OCI-LY7 (cell line): ENCODE results near the gene TBC1D1. TPM values are rescaled to one million over a fixed set of nuclear protein-coding genes. Genes with fewer than 3 reads are reported as not detected.

Source experiments
- BruUV-seq: library from RNA; stranded (reverse); fragments of 400-500 nt; replicated peaks from 2 replicates; lab custom pipeline; 2021; lab: Mats Ljungman, UMichigan
- CTCF ChIA-PET: fragments of 300-600 bp; sonication (Branson Sonifier 250); formaldehyde crosslinking; loops from one replicate; lab custom pipeline; 2022; ENCODE audit warnings: antibody characterized with exemption; ENCODE audit not compliant: unreplicated experiment; lab: Charles Lee
- POLR2A ChIA-PET: fragments of 300-600 bp; sonication (Branson Sonifier 250); formaldehyde crosslinking; loops from one replicate; lab custom pipeline; 2022; ENCODE audit warnings: antibody characterized with exemption; lab: Charles Lee
- DNase-seq: peaks from one replicate; pipeline ENCODE4 v3.0.0-alpha.2; 2015; ENCODE audit warnings: low spot score
- H2AFZ ChIP-seq: fragments of 200-600 bp; sonication (generic), shearing (Covaris generic); 2 replicates; pipeline ENCODE4 v1.6.1; 2014; ENCODE audit warnings: mild to moderate bottlenecking, antibody characterized with exemption, low read length, moderate library complexity
- H3K27ac ChIP-seq: fragments of 200-600 bp; sonication (generic); 2 replicates; pipeline ENCODE4 v1.5.1; 2014; ENCODE audit warnings: mixed run types, low read depth, mild to moderate bottlenecking, moderate library complexity, low read length, inconsistent platforms; ENCODE audit not compliant: poor library complexity, severe bottlenecking
- H3K36me3 ChIP-seq: fragments of 200-600 bp; sonication (generic); 2 replicates; pipeline ENCODE4 v1.6.1; 2014; ENCODE audit warnings: mild to moderate bottlenecking, antibody characterized with exemption, low read length, moderate library complexity, mixed read lengths; ENCODE audit not compliant: insufficient read depth
- H3K4me1 ChIP-seq: fragments of 200-600 bp; sonication (generic); 2 replicates; pipeline ENCODE4 v1.5.1; 2014; ENCODE audit warnings: mild to moderate bottlenecking, low read length; ENCODE audit not compliant: insufficient read depth, poor library complexity, severe bottlenecking
- H3K4me2 ChIP-seq: fragments of 200-600 bp; sonication (generic); 2 replicates; pipeline ENCODE4 v1.6.1; 2014; ENCODE audit warnings: mild to moderate bottlenecking, low read length
- H3K4me3 ChIP-seq: fragments of 200-600 bp; sonication (generic); 2 replicates; pipeline ENCODE4 v1.5.1; 2014; ENCODE audit warnings: mild to moderate bottlenecking, low read depth, low read length; ENCODE audit not compliant: poor library complexity, severe bottlenecking
- H3K79me2 ChIP-seq: fragments of 200-600 bp; sonication (generic); 2 replicates; pipeline ENCODE4 v1.6.1; 2016; ENCODE audit warnings: low read depth, mild to moderate bottlenecking, low read length, moderate library complexity, mixed read lengths; ENCODE audit not compliant: insufficient read depth
- H3K9me2 ChIP-seq: fragments of 200-600 bp; sonication (generic); 2 replicates; pipeline ENCODE4 v1.6.1; 2016; ENCODE audit warnings: mild to moderate bottlenecking, low read length, mixed read lengths; ENCODE audit not compliant: insufficient read depth
- H3K9me3 ChIP-seq: fragments of 200-600 bp; sonication (generic); 2 replicates; pipeline ENCODE4 v1.6.1; 2014; ENCODE audit warnings: mild to moderate bottlenecking, mixed run types, low read length, mixed read lengths
- H4K20me1 ChIP-seq: fragments of 200-600 bp; sonication (generic); 2 replicates; pipeline ENCODE4 v1.6.1; 2014; ENCODE audit warnings: mild to moderate bottlenecking, antibody characterized with exemption, low read length, moderate library complexity, mixed read lengths; ENCODE audit not compliant: insufficient read depth
- EZH2phosphoT487 ChIP-seq: fragments of 200-600 bp; sonication (generic); IDR thresholded peaks from 2 replicates; pipeline ENCODE4 v1.6.1; 2018; ENCODE audit warnings: low read depth, borderline replicate concordance, mild to moderate bottlenecking, mixed run types, antibody characterized with exemption, low read length, moderate library complexity, mixed read lengths
- intact Hi-C: fragments of 100-400 bp; cut with micrococcal nuclease; formaldehyde crosslinking; loops from one replicate; pipeline ENCODE4 v1.10.0; 2022; ENCODE audit not compliant: unreplicated experiment
- total RNA-seq, 2 experiments: library from RNA; depleted of rRNA in 1 of 2; stranded (reverse); fragments of >200 nt in 1 of 2; shearing (Covaris generic) in 1 of 2; gene quantifications; 2 replicates each; pipeline ENCODE4 v1.2.3, GENCODE V29; 2014 to 2022
- TF ChIP-seq, protein P1 (sequence below): fragments of 200-600 bp; sonication (generic); conservative IDR thresholded peaks from 2 replicates; pipeline ENCODE4 v1.5.1; 2014; ENCODE audit warnings: mild to moderate bottlenecking, antibody characterized with exemption, low read length, moderate library complexity, mixed read lengths

Gene TBC1D1
- total RNA-seq, 2 experiments from 2014 or later: 539 to 545 TPM

- H3K9me3 ChIP-seq: no peaks in the 10 kb centered on the region
- peak; percentile 90 for DNase-seq
- peak overlapping the region; percentile 96 for H3K4me3 ChIP-seq
- peak overlapping the region; percentile 94 for H3K4me2 ChIP-seq
- H4K20me1 ChIP-seq: peaks cover 9% of the 10 kb centered on the region; the same call in 1 of the 2 replicates
- intact Hi-C loops: loop anchor here (1.0 to 2.0 kb wide), 3 partner anchors 84 to 172 kb away; partner anchors contain the start of gene PGM2
- peaks cover 31% of the 10 kb centered on the region for H3K36me3 ChIP-seq
- H3K27ac ChIP-seq: peak overlapping the region; percentile 99
- peaks cover 56% of the 10 kb centered on the region for H3K4me1 ChIP-seq
- no peaks in the 10 kb centered on the region for H3K9me2 ChIP-seq
- peaks cover 48% of the 10 kb centered on the region for H3K79me2 ChIP-seq
- TF ChIP-seq, protein P1, sequence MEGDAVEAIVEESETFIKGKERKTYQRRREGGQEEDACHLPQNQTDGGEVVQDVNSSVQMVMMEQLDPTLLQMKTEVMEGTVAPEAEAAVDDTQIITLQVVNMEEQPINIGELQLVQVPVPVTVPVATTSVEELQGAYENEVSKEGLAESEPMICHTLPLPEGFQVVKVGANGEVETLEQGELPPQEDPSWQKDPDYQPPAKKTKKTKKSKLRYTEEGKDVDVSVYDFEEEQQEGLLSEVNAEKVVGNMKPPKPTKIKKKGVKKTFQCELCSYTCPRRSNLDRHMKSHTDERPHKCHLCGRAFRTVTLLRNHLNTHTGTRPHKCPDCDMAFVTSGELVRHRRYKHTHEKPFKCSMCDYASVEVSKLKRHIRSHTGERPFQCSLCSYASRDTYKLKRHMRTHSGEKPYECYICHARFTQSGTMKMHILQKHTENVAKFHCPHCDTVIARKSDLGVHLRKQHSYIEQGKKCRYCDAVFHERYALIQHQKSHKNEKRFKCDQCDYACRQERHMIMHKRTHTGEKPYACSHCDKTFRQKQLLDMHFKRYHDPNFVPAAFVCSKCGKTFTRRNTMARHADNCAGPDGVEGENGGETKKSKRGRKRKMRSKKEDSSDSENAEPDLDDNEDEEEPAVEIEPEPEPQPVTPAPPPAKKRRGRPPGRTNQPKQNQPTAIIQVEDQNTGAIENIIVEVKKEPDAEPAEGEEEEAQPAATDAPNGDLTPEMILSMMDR: peak; percentile 39; the same call in 1 of the 2 replicates
- no peak for TF ChIP-seq EZH2phosphoT487
- BruUV-seq: no TSS peak
- ChIA-PET POLR2A (interaction anchor here (0.8 to 7.1 kb wide), 13 partner anchors 9 to 153 kb away, joined by 3 to 105 read pairs (median 5); no protein-coding TSS in a partner anchor), CTCF (no interaction called here)
- peak overlapping the region; percentile 57; the same call in 1 of the 2 replicates for H2AFZ ChIP-seq
Measured at GRCh38 chr4:37976991-37977470, 86.1 kb downstream of the TBC1D1 start.

DNA sequence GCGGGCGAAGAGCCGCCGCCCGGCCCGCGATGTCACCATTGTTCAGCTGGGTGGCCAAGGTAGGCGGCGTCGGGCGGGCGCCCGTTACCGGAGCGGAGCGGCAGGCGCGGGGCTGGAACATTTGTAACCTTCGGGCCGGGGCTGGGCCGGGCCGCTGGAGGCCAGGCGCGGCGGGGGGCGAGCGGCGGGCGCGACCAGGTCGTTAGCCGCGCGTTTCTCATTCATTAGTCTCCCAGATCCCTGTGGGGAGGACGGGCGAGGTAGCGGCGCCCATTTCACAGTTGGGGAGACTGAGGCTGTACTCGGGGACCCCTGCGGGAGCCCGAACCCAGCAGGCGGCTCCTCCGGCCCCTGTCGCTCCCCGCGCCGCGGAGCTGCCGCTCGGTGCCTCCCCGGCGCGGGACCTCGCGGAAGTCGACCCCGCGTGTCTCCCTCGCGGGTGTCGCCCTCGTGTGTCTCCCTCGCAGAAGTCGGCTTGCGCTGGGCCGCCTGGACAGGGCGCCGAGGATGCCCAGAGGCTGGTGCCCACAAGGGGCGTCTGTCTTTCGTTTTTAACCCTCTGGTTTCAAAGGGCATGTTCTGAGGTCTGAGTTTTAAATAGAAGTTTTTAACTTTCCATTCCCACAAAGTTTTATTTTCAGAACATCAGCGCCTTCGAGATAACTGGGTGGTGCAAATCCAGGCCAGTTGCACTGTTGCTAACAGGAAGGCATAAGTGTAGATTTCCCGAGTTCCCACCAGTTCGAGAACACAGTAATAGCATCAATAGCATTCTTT lies 86.8 kb downstream of the TBC1D1 start:
- H3K4me3 ChIP-seq: peak overlapping the region; percentile 96
- H3K4me1 ChIP-seq: peaks cover 62% of the 10 kb centered on the region
- peak; percentile 85 for DNase-seq
- no peaks in the 10 kb centered on the region for H3K9me2 ChIP-seq
- no peaks in the 10 kb centered on the region for H3K9me3 ChIP-seq
- ChIA-PET CTCF (no interaction called here), POLR2A (interaction anchor here (0.7 to 7.1 kb wide), 13 partner anchors 10 to 173 kb away, joined by 3 to 105 read pairs (median 6); partner anchors contain the start of gene PGM2)
- peak overlapping the region; percentile 99 for H3K27ac ChIP-seq
- H3K79me2 ChIP-seq: peaks cover 54% of the 10 kb centered on the region
- no peak overlapping the region for H2AFZ ChIP-seq
- no TSS peak for BruUV-seq
- no peak for TF ChIP-seq EZH2phosphoT487
- TF ChIP-seq, protein P1: peak; percentile 74
- peaks cover 12% of the 10 kb centered on the region; the same call in 1 of the 2 replicates for H4K20me1 ChIP-seq
- intact Hi-C loops: loop anchor here (1.0 to 2.0 kb wide), 6 partner anchors 17 to 301 kb away; partner anchors contain the start of gene PGM2
- H3K36me3 ChIP-seq: peaks cover 35% of the 10 kb centered on the region
- H3K4me2 ChIP-seq: peak overlapping the region; percentile 81
